HUES64 (cell line): ENCODE results near the gene PRKCI.

Source experiments
- H3K27ac ChIP-seq: 2 replicates; pipeline ENCODE4 v1.7.0; 2013; ENCODE audit warnings: low read depth, low read length, inconsistent platforms
- H3K27me3 ChIP-seq: 2 replicates; pipeline ENCODE4 v1.6.1; 2013; ENCODE audit warnings: mild to moderate bottlenecking, low read length; ENCODE audit not compliant: insufficient read depth
- H3K36me3 ChIP-seq: 2 replicates; pipeline ENCODE4 v1.6.1; 2013; ENCODE audit warnings: mild to moderate bottlenecking, low read length; ENCODE audit not compliant: insufficient read depth
- H3K4me1 ChIP-seq: 2 replicates; pipeline ENCODE4 v1.6.1; 2013; ENCODE audit warnings: mild to moderate bottlenecking, low read length, moderate library complexity; ENCODE audit not compliant: insufficient read depth
- H3K4me3 ChIP-seq: 2 replicates; pipeline ENCODE4 v1.5.1; 2013; ENCODE audit warnings: mild to moderate bottlenecking, low read length, moderate library complexity
- H3K9ac ChIP-seq: 2 replicates; pipeline ENCODE4 v1.6.1; 2013; ENCODE audit warnings: mild to moderate bottlenecking, low read depth, low read length
- H3K9me3 ChIP-seq: 2 replicates; pipeline ENCODE4 v1.6.1; 2013; ENCODE audit warnings: low read depth, low read length; ENCODE audit not compliant: insufficient read depth
- WGBS: fragments of 150-250, 120-280 bp; methylation state at CpG from one replicate; pipeline ENCODE4 v1.1.7; 2013; ENCODE audit warnings: missing lambda C conversion rate; 5-methylcytosine and 5-hydroxymethylcytosine counted together

The PRKCI gene

GRCh38 chr3:170301405-170301804 lies 79.2 kb downstream of the PRKCI start:
- peaks cover 83% of the 10 kb centered on the region for H3K36me3 ChIP-seq
- no peaks in the 10 kb centered on the region for H3K4me1 ChIP-seq
- no peak overlapping the region for H3K9ac ChIP-seq
- H3K27ac ChIP-seq: no peak overlapping the region
- H3K9me3 ChIP-seq: no peaks in the 10 kb centered on the region
- no peaks in the 10 kb centered on the region for H3K27me3 ChIP-seq
- no peak overlapping the region for H3K4me3 ChIP-seq
- 97% methylated on average over 3 of the region's 3 CpGs for WGBS

DNA sequence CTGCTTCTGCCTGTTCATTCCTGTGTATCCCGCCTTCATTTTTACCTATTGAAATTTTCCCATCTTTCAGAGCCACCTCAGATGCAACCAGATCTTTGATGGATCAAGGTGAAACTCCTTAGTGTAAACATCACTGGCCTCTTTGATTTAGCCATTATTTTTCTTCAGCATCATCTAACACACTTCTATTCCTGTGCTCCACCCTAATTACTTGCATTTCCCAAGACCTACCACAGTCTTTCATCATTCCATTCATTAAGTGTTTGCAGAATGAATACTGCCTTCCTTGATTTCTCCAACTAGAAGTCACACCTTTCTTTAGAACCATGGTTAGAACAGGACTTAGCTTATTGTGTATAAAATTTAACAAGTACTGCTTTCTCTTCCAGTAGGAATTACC lies 79.8 kb downstream of the PRKCI start:
- Histone ChIP-seq H3K27me3 (no peaks in the 10 kb centered on the region), H3K4me1 (no peaks in the 10 kb centered on the region), H3K9ac (no peak overlapping the region), H3K36me3 (peaks cover 77% of the 10 kb centered on the region), H3K4me3 (no peak overlapping the region), H3K27ac (no peak overlapping the region), H3K9me3 (no peaks in the 10 kb centered on the region)
- 90% methylated on average over 1 of the region's 1 CpG for WGBS

DNA sequence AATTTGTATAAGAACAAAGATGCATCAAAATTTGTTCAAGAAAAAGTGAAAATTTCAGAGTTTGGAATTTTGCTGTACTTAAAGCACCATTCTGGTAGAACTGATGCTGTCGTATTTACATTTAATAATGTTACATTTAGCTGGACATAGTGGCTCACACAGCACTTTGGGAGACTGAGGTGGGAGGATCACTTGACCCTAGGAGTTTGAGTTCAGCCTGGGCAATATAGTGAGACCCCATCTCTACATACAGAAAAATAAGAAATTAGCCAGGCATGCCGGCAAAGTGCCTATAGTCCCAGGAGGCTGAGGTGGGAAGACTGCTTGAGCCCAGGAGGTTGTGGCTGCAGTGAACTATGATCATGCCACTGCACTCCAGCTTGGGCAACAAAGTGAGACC lies 83.8 kb downstream of the PRKCI start:
- H3K27me3 ChIP-seq: no peaks in the 10 kb centered on the region
- H3K4me1 ChIP-seq: no peaks in the 10 kb centered on the region; the same call in 1 of the 2 replicates
- H3K27ac ChIP-seq: no peak overlapping the region
- peaks cover 40% of the 10 kb centered on the region for H3K36me3 ChIP-seq
- no peaks in the 10 kb centered on the region for H3K9me3 ChIP-seq
- H3K4me3 ChIP-seq: no peak overlapping the region
- WGBS: 98% methylated on average over 2 of the region's 2 CpGs
- no peak overlapping the region for H3K9ac ChIP-seq

GRCh38 chr3:170307671-170308405 lies 85.6 kb downstream of the PRKCI start:
- 93% methylated on average over 9 of the region's 11 CpGs for WGBS
- peaks cover 22% of the 10 kb centered on the region for H3K36me3 ChIP-seq
- H3K4me1 ChIP-seq: no peaks in the 10 kb centered on the region; the same call in 1 of the 2 replicates
- peak overlapping the region; percentile 28; the same call in 1 of the 2 replicates for H3K27ac ChIP-seq
- no peak overlapping the region for H3K4me3 ChIP-seq
- H3K27me3 ChIP-seq: no peaks in the 10 kb centered on the region
- H3K9ac ChIP-seq: no peak overlapping the region
- H3K9me3 ChIP-seq: no peaks in the 10 kb centered on the region

GRCh38 chr3:170309046-170309445 lies 86.8 kb downstream of the PRKCI start:
- no peaks in the 10 kb centered on the region for H3K27me3 ChIP-seq
- H3K9ac ChIP-seq: no peak overlapping the region
- peaks cover 10% of the 10 kb centered on the region for H3K36me3 ChIP-seq
- H3K27ac ChIP-seq: no peak overlapping the region
- no peak overlapping the region for H3K4me3 ChIP-seq
- 76% methylated on average over 1 of the region's 1 CpG for WGBS
- no peaks in the 10 kb centered on the region; the same call in 1 of the 2 replicates for H3K4me1 ChIP-seq
- H3K9me3 ChIP-seq: no peaks in the 10 kb centered on the region

DNA sequence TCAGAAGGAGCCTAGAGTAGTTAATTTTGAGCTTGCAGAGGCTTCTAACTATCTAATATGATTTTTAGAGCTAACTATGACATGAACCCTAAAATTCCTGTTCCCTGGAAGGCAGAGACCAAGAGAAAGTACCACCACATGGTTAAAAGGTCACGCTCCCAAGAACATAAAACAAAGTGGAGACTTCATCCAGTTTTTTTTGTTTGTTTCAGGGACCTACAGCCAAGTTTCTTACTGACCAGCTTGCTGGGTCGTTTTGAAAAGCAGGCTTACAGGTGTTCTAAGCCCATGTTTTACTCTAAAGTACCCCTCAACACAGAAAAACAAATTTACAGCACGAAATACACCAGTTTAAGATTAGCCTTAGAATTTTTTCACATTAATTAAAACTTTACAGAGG lies 95.7 kb downstream of the PRKCI start:
- no peak overlapping the region for H3K27ac ChIP-seq
- no peaks in the 10 kb centered on the region; the same call in 1 of the 2 replicates for H3K27me3 ChIP-seq
- no peaks in the 10 kb centered on the region for H3K9me3 ChIP-seq
- no peak overlapping the region for H3K4me3 ChIP-seq
- H3K4me1 ChIP-seq: peaks cover 28% of the 10 kb centered on the region
- H3K9ac ChIP-seq: no peak overlapping the region
- 85% methylated on average over 3 of the region's 3 CpGs for WGBS
- H3K36me3 ChIP-seq: no peaks in the 10 kb centered on the region

- WGBS: 75% methylated on average over 6 of the region's 7 CpGs
- H3K9me3 ChIP-seq: no peaks in the 10 kb centered on the region
- H3K4me1 ChIP-seq: peaks cover 33% of the 10 kb centered on the region
- H3K4me3 ChIP-seq: no peak overlapping the region
- no peak overlapping the region for H3K9ac ChIP-seq
- no peaks in the 10 kb centered on the region; the same call in 1 of the 2 replicates for H3K27me3 ChIP-seq
- H3K27ac ChIP-seq: peak overlapping the region; percentile 16; the same call in 1 of the 2 replicates
- H3K36me3 ChIP-seq: no peaks in the 10 kb centered on the region
Measured at GRCh38 chr3:170320461-170321121, 98.4 kb downstream of the PRKCI start.

- Histone ChIP-seq H3K27ac (no peak overlapping the region), H3K9ac (no peak overlapping the region)
- WGBS: 91% methylated on average over 11 of the region's 11 CpGs
Measured at GRCh38 chr3:170321321-170322034, 99.3 kb downstream of the PRKCI start.

GRCh38 chr3:170322566-170323269 lies 100.5 kb downstream of the PRKCI start:
- Histone ChIP-seq H3K9ac (peak overlapping the region; percentile 30; the same call in 1 of the 2 replicates), H3K36me3 (no peaks in the 10 kb centered on the region), H3K9me3 (peaks cover 16% of the 10 kb centered on the region), H3K4me3 (no peak overlapping the region), H3K4me1 (peaks cover 27% of the 10 kb centered on the region), H3K27ac (no peak overlapping the region), H3K27me3 (no peaks in the 10 kb centered on the region; the same call in 1 of the 2 replicates)
- 70% methylated on average over 9 of the region's 10 CpGs for WGBS

More at GRCh38 chr3:170321321-170322034, 99.3 kb downstream of the PRKCI start:
- Histone ChIP-seq H3K9me3 (peaks cover 4% of the 10 kb centered on the region), H3K27me3 (no peaks in the 10 kb centered on the region; the same call in 1 of the 2 replicates), H3K36me3 (no peaks in the 10 kb centered on the region), H3K4me3 (no peak overlapping the region), H3K4me1 (peaks cover 33% of the 10 kb centered on the region)

DNA sequence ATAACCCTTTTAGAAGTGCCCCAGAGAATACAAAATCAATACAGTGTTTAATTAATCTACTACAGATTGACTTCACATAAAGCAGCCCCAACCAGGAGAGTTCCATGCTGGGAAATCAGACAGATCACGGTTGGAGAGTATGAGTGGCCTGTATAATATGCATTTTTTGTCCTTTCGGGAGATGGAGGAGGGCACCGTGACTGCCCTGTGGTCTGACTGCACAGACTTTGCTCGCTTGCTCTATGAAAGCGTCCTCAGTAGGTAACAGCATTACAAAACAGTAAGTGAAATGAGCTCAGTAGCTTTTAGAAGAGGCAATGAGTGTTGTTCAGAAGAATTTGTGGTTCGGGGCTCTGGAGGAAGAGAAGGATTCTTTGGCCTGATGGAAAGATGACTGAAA lies 101.1 kb downstream of the PRKCI start:
- Histone ChIP-seq H3K27me3 (no peaks in the 10 kb centered on the region; the same call in 1 of the 2 replicates), H3K4me1 (peaks cover 27% of the 10 kb centered on the region), H3K9me3 (peaks cover 18% of the 10 kb centered on the region), H3K9ac (no peak overlapping the region), H3K27ac (no peak overlapping the region), H3K36me3 (no peaks in the 10 kb centered on the region), H3K4me3 (no peak overlapping the region)
- WGBS: 72% methylated on average over 6 of the region's 6 CpGs
